Measurements from ENCODE around the gene MBTPS1.

DNA sequence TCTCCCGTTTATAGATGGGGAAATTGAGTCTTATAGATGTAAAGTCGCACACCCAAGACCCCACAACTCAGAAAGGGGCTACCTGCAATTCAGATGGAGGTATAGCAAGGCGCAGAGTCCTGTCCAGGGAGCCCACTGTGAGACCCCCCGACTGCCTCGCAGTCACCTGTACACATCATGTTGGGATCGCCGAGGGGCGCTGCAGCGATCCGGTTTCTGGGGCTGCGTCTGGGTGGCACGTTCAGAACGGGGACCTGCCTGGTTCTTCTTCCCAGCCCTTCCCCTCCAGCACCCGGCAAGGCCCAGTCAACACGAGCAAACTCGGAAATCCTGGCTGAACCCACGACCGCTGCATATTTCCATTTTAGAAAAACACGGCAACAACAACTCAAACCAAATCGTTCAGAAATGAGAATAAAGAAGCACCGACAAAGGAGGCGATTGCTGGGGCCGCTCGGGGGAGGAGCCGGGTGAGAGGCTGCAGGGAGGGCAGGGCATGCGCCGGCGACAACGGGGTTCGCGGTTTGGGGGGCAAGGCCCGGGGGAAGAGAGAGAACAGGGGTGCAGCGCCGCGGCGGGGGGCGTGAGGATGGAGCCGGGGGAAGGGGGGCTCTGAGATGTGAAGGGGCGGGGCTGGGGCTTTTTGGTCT lies 27.6 kb upstream of the MBTPS1 start:
- TF ChIP-seq CTCF (IDR thresholded peaks at IDR 0.05; ENCODE audit: poor library complexity, severe bottlenecking) (peak; percentile 68), EP300 (conservative IDR thresholded peaks at IDR 0.05; ENCODE audit: poor library complexity, severe bottlenecking) (no peak), TAF1 (IDR thresholded peaks at IDR 0.05; ENCODE audit: low read depth) (peak; percentile 49), EZH2 (IDR thresholded peaks at IDR 0.05; ENCODE audit: borderline replicate concordance, insufficient read depth, low read length, poor library complexity, severe bottlenecking) (no peak)
- TF ChIP-seq, protein P1, sequence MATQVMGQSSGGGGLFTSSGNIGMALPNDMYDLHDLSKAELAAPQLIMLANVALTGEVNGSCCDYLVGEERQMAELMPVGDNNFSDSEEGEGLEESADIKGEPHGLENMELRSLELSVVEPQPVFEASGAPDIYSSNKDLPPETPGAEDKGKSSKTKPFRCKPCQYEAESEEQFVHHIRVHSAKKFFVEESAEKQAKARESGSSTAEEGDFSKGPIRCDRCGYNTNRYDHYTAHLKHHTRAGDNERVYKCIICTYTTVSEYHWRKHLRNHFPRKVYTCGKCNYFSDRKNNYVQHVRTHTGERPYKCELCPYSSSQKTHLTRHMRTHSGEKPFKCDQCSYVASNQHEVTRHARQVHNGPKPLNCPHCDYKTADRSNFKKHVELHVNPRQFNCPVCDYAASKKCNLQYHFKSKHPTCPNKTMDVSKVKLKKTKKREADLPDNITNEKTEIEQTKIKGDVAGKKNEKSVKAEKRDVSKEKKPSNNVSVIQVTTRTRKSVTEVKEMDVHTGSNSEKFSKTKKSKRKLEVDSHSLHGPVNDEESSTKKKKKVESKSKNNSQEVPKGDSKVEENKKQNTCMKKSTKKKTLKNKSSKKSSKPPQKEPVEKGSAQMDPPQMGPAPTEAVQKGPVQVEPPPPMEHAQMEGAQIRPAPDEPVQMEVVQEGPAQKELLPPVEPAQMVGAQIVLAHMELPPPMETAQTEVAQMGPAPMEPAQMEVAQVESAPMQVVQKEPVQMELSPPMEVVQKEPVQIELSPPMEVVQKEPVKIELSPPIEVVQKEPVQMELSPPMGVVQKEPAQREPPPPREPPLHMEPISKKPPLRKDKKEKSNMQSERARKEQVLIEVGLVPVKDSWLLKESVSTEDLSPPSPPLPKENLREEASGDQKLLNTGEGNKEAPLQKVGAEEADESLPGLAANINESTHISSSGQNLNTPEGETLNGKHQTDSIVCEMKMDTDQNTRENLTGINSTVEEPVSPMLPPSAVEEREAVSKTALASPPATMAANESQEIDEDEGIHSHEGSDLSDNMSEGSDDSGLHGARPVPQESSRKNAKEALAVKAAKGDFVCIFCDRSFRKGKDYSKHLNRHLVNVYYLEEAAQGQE (IDR thresholded peaks at IDR 0.05; ENCODE audit: borderline replicate concordance) = peak; percentile 48

All from neural cell (in vitro differentiated cells).